Gastroesophageal sphincter (tissue), 4 donors: ENCODE measurements around the gene GPR17. TPM values are rescaled to one million over a fixed set of nuclear protein-coding genes. Genes with fewer than 3 reads are reported as not detected.

Source experiments
- ATAC-seq: fragments of 150-250 bp; one replicate; pipeline ENCODE4 v1.9.1; 2016; ENCODE audit warnings: mild to moderate bottlenecking, moderate library complexity
- H3K27ac ChIP-seq, 4 donors: fragments of 200-600 bp; sonication (generic) in 3 of 4; 1 replicate in 3 of 4; 2 replicates in 1 of 4; pipeline ENCODE4 v1.5.1; 2016 to 2019
- H3K27me3 ChIP-seq: fragments of 200-600 bp; sonication (generic); one replicate; pipeline ENCODE4 v1.5.1; 2019
- H3K36me3 ChIP-seq, 2 donors: fragments of 200-600 bp; sonication (generic); one replicate each; pipeline ENCODE4 v1.5.1; 2019; ENCODE audit warnings: control low read depth in 1 of 2
- H3K4me1 ChIP-seq, 3 donors: fragments of 200-600 bp; sonication (generic); 1 replicate in 2 of 3; 2 replicates in 1 of 3; pipeline ENCODE4 v1.5.1; 2016 to 2019; ENCODE audit warnings: control low read depth in 2 of 3
- H3K4me3 ChIP-seq, 2 donors: fragments of 200-600 bp; sonication (generic); one replicate each; pipeline ENCODE4 v1.5.1; 2019; ENCODE audit warnings: mild to moderate bottlenecking in 1 of 2, moderate library complexity in 1 of 2
- H3K9me3 ChIP-seq, 3 donors: fragments of 200-600 bp; sonication (generic); one replicate each; pipeline ENCODE4 v1.5.1; 2017 to 2019; ENCODE audit warnings: control low read depth in 2 of 3
- CTCF ChIP-seq, 4 experiments: fragments of 200-600 bp in 2 of 4; fragments of 450-650 bp in 2 of 4; sonication (generic) in 1 of 4; IDR thresholded peaks; one replicate each; pipeline ENCODE4 v1.5.1; 2017 to 2019; ENCODE audit warnings: antibody characterized with exemption in 4 of 4, mild to moderate bottlenecking in 2 of 4, moderate library complexity in 2 of 4
- EP300 ChIP-seq: sonication (generic); formaldehyde crosslinking; IDR thresholded peaks from one replicate; pipeline ENCODE4 v1.6.1; 2017; ENCODE audit warnings: antibody characterized with exemption, mild to moderate bottlenecking
- POLR2A ChIP-seq, 2 donors: fragments of 450-650 bp; IDR thresholded peaks; one replicate each; pipeline ENCODE4 v1.6.1; 2017; ENCODE audit warnings: antibody characterized with exemption in 2 of 2, mild to moderate bottlenecking in 2 of 2, moderate library complexity in 1 of 2
- POLR2AphosphoS5 ChIP-seq: sonication (generic); formaldehyde crosslinking; IDR thresholded peaks from one replicate; pipeline ENCODE4 v1.6.1; 2017; ENCODE audit warnings: antibody characterized with exemption
- WGBS, 2 donors: methylation state at CpG; one replicate each; pipeline ENCODE4 v1.1.5; 2018; ENCODE audit warnings: low coverage in 1 of 2; 5-methylcytosine and 5-hydroxymethylcytosine counted together
- total RNA-seq, 4 donors: library from RNA; depleted of rRNA; stranded (reverse); fragments of >200 nt; gene quantifications; one replicate each; pipeline ENCODE4 v1.1.0, GENCODE V29; 2016

Gene GPR17
- total RNA-seq, 4 donors from 2014 or later: 0.35 TPM; not detected in 3

GRCh38 chr2:127610561-127610960 is 35.4 kb upstream of the GPR17 start:
- Histone ChIP-seq H3K27ac (no peak overlapping the region), H3K36me3 (no peaks in the 10 kb centered on the region), H3K27me3 (no peaks in the 10 kb centered on the region), H3K4me1 (no peaks in the 10 kb centered on the region), H3K4me3 (no peak overlapping the region), H3K9me3 (peaks cover 0 to 35% (median 0%) of the 10 kb centered on the region in 3 donors)
- no peak for TF ChIP-seq POLR2AphosphoS5
- TF ChIP-seq EP300: no peak
- no peak for TF ChIP-seq POLR2A (IDR thresholded peaks at IDR 0.05)
- no peak for TF ChIP-seq CTCF (IDR thresholded peaks at IDR 0.05)
- no peak for ATAC-seq
- WGBS, 2 donors: no CpG with 5 or more reads among the region's 1 CpG

- Histone ChIP-seq H3K27ac (no peak overlapping the region), H3K9me3 (peaks cover 0 to 35% (median 0%) of the 10 kb centered on the region in 3 donors), H3K4me1 (no peaks in the 10 kb centered on the region), H3K36me3 (no peaks in the 10 kb centered on the region), H3K27me3 (no peaks in the 10 kb centered on the region), H3K4me3 (no peak overlapping the region)
- no peak for TF ChIP-seq CTCF (IDR thresholded peaks at IDR 0.05)
- 73 to 86% methylated on average over 2 of the region's 11 CpGs for WGBS, 2 donors
- ATAC-seq: no peak
These were observed 34.7 kb upstream of the GPR17 start for GRCh38 chr2:127611076-127611925.

GRCh38 chr2:127612111-127612822 is 33.7 kb upstream of the GPR17 start:
- ATAC-seq: no peak
- H3K4me3 ChIP-seq: no peak overlapping the region

GRCh38 chr2:127614246-127614645 is 31.7 kb upstream of the GPR17 start:
- no peak overlapping the region for H3K4me3 ChIP-seq
- no peaks in the 10 kb centered on the region for H3K4me1 ChIP-seq
- H3K9me3 ChIP-seq: peaks cover 0 to 35% (median 0%) of the 10 kb centered on the region in 3 donors
- no peak for ATAC-seq
- no peak overlapping the region for H3K27ac ChIP-seq
- H3K27me3 ChIP-seq: peaks cover 2% of the 10 kb centered on the region
- TF ChIP-seq CTCF (IDR thresholded peaks at IDR 0.05): no peak
- no peak for TF ChIP-seq POLR2AphosphoS5
- no peak for TF ChIP-seq EP300
- TF ChIP-seq POLR2A (IDR thresholded peaks at IDR 0.05): no peak
- no CpG with 5 or more reads among the region's 2 CpGs for WGBS, 2 donors
- no peaks in the 10 kb centered on the region for H3K36me3 ChIP-seq

More at GRCh38 chr2:127612111-127612822, 33.7 kb upstream of the GPR17 start:
- no peaks in the 10 kb centered on the region for H3K27me3 ChIP-seq
- no peaks in the 10 kb centered on the region for H3K4me1 ChIP-seq
- H3K27ac ChIP-seq: no peak overlapping the region
- TF ChIP-seq CTCF (IDR thresholded peaks at IDR 0.05) (no peak), EP300 (no peak), POLR2A (IDR thresholded peaks at IDR 0.05) (no peak), POLR2AphosphoS5 (no peak)
- H3K9me3 ChIP-seq: peaks cover 0 to 35% (median 0%) of the 10 kb centered on the region in 3 donors
- 100% methylated on average over 3 of the region's 13 CpGs; no CpG with 5 or more reads in 1 of the 2 donors for WGBS, 2 donors
- no peaks in the 10 kb centered on the region for H3K36me3 ChIP-seq
